Mesendoderm (in vitro differentiated cells): ENCODE results near the gene NLRP4. TPM values are rescaled to one million over a fixed set of nuclear protein-coding genes. Genes with fewer than 3 reads are reported as not detected.
A peak's percentile ranks its signal among the peaks of the same experiment; 100 is the strongest.

Experiments used
- DNase-seq: peaks from one replicate; pipeline ENCODE4 v3.0.0; 2013
- H2AK5ac ChIP-seq: 2 replicates; pipeline ENCODE4 v1.6.1; 2013; ENCODE audit warnings: low read length, inconsistent platforms
- H2BK120ac ChIP-seq: 2 replicates; pipeline ENCODE4 v1.6.1; 2013; ENCODE audit warnings: low read depth, mild to moderate bottlenecking, low read length, moderate library complexity, mixed read lengths
- H2BK15ac ChIP-seq: replicated peaks from 2 replicates; pipeline ENCODE4 v1.6.1; 2013; ENCODE audit warnings: low read depth, mild to moderate bottlenecking, moderate library complexity
- H2BK5ac ChIP-seq: 2 replicates; pipeline ENCODE4 v1.6.1; 2013; ENCODE audit warnings: low read length, inconsistent platforms
- H3K18ac ChIP-seq: 2 replicates; pipeline ENCODE4 v1.6.1; 2013; ENCODE audit warnings: mild to moderate bottlenecking, low read length, mixed read lengths
- H3K23ac ChIP-seq: one replicate; pipeline ENCODE4 v1.6.1; 2013; ENCODE audit warnings: low read length
- H3K27ac ChIP-seq: 2 replicates; pipeline ENCODE4 v1.5.1; 2013; ENCODE audit warnings: low read depth, mild to moderate bottlenecking, inconsistent platforms, low read length, moderate library complexity
- H3K27me3 ChIP-seq: 2 replicates; pipeline ENCODE4 v1.6.1; 2013; ENCODE audit warnings: low read length, control low read depth, mild to moderate bottlenecking, inconsistent platforms; ENCODE audit not compliant: insufficient read depth, poor library complexity
- H3K36me3 ChIP-seq: 2 replicates; pipeline ENCODE4 v1.6.1; 2013; ENCODE audit warnings: low read length, inconsistent platforms; ENCODE audit not compliant: control insufficient read depth, insufficient read depth
- H3K4ac ChIP-seq: one replicate; pipeline ENCODE4 v1.6.1; 2013; ENCODE audit warnings: low read depth, mild to moderate bottlenecking, low read length, moderate library complexity
- H3K4me1 ChIP-seq: 2 replicates; pipeline ENCODE4 v1.6.1; 2013; ENCODE audit warnings: low read depth, low read length, inconsistent platforms; ENCODE audit not compliant: control insufficient read depth
- H3K4me2 ChIP-seq: 2 replicates; pipeline ENCODE4 v1.6.1; 2013; ENCODE audit warnings: low read length
- H3K4me3 ChIP-seq: 2 replicates; pipeline ENCODE4 v1.5.1; 2013; ENCODE audit warnings: mild to moderate bottlenecking, low read length
- H3K56ac ChIP-seq: one replicate; pipeline ENCODE4 v1.6.1; 2013; ENCODE audit warnings: low read length
- H3K79me1 ChIP-seq: 2 replicates; pipeline ENCODE4 v1.6.1; 2013; ENCODE audit warnings: low read length, inconsistent platforms
- H3K79me2 ChIP-seq: 2 replicates; pipeline ENCODE4 v1.6.1; 2013; ENCODE audit warnings: mild to moderate bottlenecking, low read length; ENCODE audit not compliant: control insufficient read depth, insufficient read depth
- H3K9ac ChIP-seq: 2 replicates; pipeline ENCODE4 v1.6.1; 2013; ENCODE audit warnings: low read length, inconsistent platforms
- H4K5ac ChIP-seq: one replicate; pipeline ENCODE4 v1.6.1; 2013; ENCODE audit warnings: low read length
- H4K8ac ChIP-seq: one replicate; pipeline ENCODE4 v1.6.1; 2013; ENCODE audit warnings: low read depth, mild to moderate bottlenecking, control low read depth, low read length, moderate library complexity
- WGBS: extraction: QIAGEN DNeasy Blood & Tissue Kit; methylation state at CpG from one replicate; pipeline ENCODE4 v1.1.7; 2013; ENCODE audit warnings: low lambda C conversion rate, missing lambda C conversion rate; ENCODE audit not compliant: insufficient coverage; ENCODE audit errors: extremely low coverage; 5-methylcytosine and 5-hydroxymethylcytosine counted together
- polyA plus RNA-seq, 2 experiments: library from polyadenylated mRNA; stranded (reverse); fragments of 200-250 nt; gene quantifications; one replicate each; pipeline ENCODE4 v1.2.3, GENCODE V29; 2013

Gene NLRP4, protein sequence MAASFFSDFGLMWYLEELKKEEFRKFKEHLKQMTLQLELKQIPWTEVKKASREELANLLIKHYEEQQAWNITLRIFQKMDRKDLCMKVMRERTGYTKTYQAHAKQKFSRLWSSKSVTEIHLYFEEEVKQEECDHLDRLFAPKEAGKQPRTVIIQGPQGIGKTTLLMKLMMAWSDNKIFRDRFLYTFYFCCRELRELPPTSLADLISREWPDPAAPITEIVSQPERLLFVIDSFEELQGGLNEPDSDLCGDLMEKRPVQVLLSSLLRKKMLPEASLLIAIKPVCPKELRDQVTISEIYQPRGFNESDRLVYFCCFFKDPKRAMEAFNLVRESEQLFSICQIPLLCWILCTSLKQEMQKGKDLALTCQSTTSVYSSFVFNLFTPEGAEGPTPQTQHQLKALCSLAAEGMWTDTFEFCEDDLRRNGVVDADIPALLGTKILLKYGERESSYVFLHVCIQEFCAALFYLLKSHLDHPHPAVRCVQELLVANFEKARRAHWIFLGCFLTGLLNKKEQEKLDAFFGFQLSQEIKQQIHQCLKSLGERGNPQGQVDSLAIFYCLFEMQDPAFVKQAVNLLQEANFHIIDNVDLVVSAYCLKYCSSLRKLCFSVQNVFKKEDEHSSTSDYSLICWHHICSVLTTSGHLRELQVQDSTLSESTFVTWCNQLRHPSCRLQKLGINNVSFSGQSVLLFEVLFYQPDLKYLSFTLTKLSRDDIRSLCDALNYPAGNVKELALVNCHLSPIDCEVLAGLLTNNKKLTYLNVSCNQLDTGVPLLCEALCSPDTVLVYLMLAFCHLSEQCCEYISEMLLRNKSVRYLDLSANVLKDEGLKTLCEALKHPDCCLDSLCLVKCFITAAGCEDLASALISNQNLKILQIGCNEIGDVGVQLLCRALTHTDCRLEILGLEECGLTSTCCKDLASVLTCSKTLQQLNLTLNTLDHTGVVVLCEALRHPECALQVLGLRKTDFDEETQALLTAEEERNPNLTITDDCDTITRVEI
- polyA plus RNA-seq (2013, experiment 1 of 2), result not detected
- not detected for polyA plus RNA-seq (2013, experiment 2 of 2)

DNA sequence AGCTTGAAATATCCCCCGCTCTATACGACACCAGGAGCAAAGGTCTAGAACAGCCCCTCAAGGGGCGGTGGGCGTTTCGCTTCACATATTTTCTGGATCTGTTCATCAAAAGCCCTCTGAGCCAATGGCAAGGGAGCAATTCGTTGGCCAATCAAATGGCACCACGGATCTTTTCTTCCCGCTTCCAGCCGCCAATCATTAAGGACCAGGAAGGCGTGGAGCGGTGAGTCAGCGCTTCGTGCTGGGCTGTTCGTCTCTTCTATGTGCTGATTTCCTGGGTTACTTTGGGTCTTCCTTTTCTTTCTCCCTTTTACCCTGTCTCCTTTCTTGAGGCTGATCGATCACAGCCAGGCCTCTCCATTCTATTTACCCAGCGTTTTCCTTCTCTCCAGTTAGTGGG is at the start of gene NLRP4:
TSS of gene NLRP4 (plus strand) at position 201 of the 400 bp plus-strand sequence. CDS start 15,541 bp downstream, outside the sequence.
- Histone ChIP-seq H3K27ac (no peak within 1 kb of the TSS), H3K23ac (no peak within 1 kb of the TSS), H3K4me2 (no peak within 1 kb of the TSS), H2BK5ac (no peak within 1 kb of the TSS), H2AK5ac (no peak within 1 kb of the TSS), H3K56ac (no peak within 1 kb of the TSS), H4K8ac (no peak within 1 kb of the TSS), H3K4me3 (no peak within 1 kb of the TSS), H3K18ac (no peak within 1 kb of the TSS), H3K4me1 (no peaks in the 10 kb centered on the region), H2BK120ac (no peak within 1 kb of the TSS), H3K36me3 (no peaks in the 10 kb centered on the region), H3K4ac (no peak within 1 kb of the TSS), H3K9ac (no peak within 1 kb of the TSS), H4K5ac (no peak within 1 kb of the TSS), H3K27me3 (no peaks in the 10 kb centered on the region), H3K79me2 (no peaks in the 10 kb centered on the region), H2BK15ac (no peak within 1 kb of the TSS), H3K79me1 (no peaks in the 10 kb centered on the region)
- no peak for DNase-seq
- WGBS, result no CpG with 5 or more reads among the region's 16 CpGs

DNA sequence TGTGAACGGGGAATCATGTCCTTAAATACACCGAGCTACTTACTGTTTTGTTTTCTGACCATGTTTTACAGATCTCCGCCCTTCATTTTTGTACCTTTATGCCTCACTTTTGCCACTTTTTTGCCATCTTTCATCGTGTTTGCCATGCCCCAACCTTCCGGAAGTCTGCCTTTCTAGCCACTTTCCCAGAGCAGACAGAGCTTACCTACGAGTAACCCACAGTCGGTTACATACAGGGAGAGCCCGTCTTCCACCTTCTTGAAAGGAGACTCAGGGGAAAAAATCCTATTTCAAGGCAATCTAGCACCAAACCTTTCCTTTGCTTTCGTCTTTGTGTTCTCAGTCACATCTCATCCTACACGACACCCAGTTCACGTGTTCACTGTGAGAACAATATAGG is 41.3 kb upstream of the NLRP4 start:
- no peak overlapping the region for H3K4me3 ChIP-seq
- no peaks in the 10 kb centered on the region for H3K36me3 ChIP-seq
- no peak overlapping the region for H3K18ac ChIP-seq
- no peak overlapping the region for H3K4ac ChIP-seq
- H3K56ac ChIP-seq, result no peak overlapping the region
- H3K23ac ChIP-seq, result no peak overlapping the region
- WGBS, result no CpG with 5 or more reads among the region's 11 CpGs
- H3K9ac ChIP-seq, result no peak overlapping the region
- H2AK5ac ChIP-seq, result no peak overlapping the region
- no peaks in the 10 kb centered on the region for H3K79me1 ChIP-seq
- no peak overlapping the region for H2BK15ac ChIP-seq
- no peak overlapping the region for H3K4me2 ChIP-seq
- no peaks in the 10 kb centered on the region for H3K27me3 ChIP-seq
- H2BK5ac ChIP-seq, result no peak overlapping the region
- no peak for DNase-seq
- H2BK120ac ChIP-seq, result no peak overlapping the region
- H3K79me2 ChIP-seq, result no peaks in the 10 kb centered on the region
- H4K8ac ChIP-seq, result no peak overlapping the region
- H4K5ac ChIP-seq, result no peak overlapping the region
- no peak overlapping the region for H3K27ac ChIP-seq
- H3K4me1 ChIP-seq, result no peaks in the 10 kb centered on the region

DNA sequence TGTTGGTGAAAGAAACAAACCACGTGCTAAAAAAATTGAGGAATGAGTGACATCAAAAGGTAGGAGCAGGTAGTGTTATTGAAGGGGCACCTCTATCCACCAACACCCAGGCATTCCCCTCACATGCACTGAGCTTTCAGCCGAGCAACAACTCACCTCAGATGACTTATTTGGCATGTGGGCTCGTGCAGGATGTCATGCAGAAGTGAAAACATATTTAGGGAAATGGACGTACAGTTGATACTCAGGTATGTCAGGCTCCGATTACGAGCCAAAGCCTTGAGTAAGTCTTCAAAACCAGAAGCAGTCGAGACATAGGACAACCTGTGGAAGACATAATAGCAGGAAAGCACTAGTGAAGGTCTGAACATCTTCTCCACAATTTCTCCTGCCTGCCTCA is 34.9 kb upstream of the NLRP4 start:
- H2BK120ac ChIP-seq, result no peak overlapping the region
- no peak overlapping the region for H4K5ac ChIP-seq
- no peak overlapping the region for H2AK5ac ChIP-seq
- H3K79me1 ChIP-seq, result no peaks in the 10 kb centered on the region
- no peak for DNase-seq
- H3K4ac ChIP-seq, result no peak overlapping the region
- no peak overlapping the region for H4K8ac ChIP-seq
- WGBS, result no CpG with 5 or more reads among the region's 7 CpGs
- no peak overlapping the region for H3K9ac ChIP-seq
- H3K27me3 ChIP-seq, result no peaks in the 10 kb centered on the region
- no peak overlapping the region for H2BK5ac ChIP-seq
- H3K79me2 ChIP-seq, result no peaks in the 10 kb centered on the region
- no peak overlapping the region for H2BK15ac ChIP-seq
- no peak overlapping the region for H3K18ac ChIP-seq
- H3K4me3 ChIP-seq, result no peak overlapping the region
- H3K23ac ChIP-seq, result no peak overlapping the region
- no peaks in the 10 kb centered on the region for H3K4me1 ChIP-seq
- H3K56ac ChIP-seq, result no peak overlapping the region
- no peak overlapping the region for H3K27ac ChIP-seq
- no peaks in the 10 kb centered on the region for H3K36me3 ChIP-seq
- no peak overlapping the region for H3K4me2 ChIP-seq

DNA sequence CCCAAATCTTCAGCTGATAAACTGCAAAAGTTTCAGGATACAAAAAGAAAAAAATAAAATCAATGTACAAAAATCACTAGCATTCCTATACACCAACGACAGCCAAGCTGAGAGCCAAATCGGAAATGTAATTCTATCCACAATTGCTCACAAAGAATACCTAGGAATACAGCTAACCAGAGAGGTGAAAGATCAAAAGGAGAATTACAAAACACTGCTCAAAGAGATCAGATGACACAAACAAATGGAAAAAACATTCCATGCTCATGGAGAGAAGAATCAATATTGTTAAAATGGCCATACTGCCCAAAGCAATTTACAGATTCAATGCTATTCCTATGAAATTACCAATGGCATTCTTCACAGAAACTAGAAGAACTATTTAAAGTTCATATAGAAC is 34.1 kb upstream of the NLRP4 start:
- Histone ChIP-seq H2AK5ac (no peak overlapping the region), H3K23ac (no peak overlapping the region), H2BK15ac (no peak overlapping the region), H3K4ac (no peak overlapping the region), H3K56ac (no peak overlapping the region), H4K5ac (no peak overlapping the region), H3K4me1 (no peaks in the 10 kb centered on the region), H3K79me1 (no peaks in the 10 kb centered on the region), H2BK5ac (no peak overlapping the region), H2BK120ac (no peak overlapping the region), H4K8ac (no peak overlapping the region), H3K27me3 (no peaks in the 10 kb centered on the region), H3K36me3 (no peaks in the 10 kb centered on the region), H3K4me2 (no peak overlapping the region), H3K79me2 (no peaks in the 10 kb centered on the region), H3K4me3 (no peak overlapping the region), H3K27ac (no peak overlapping the region), H3K9ac (no peak overlapping the region), H3K18ac (no peak overlapping the region)
- DNase-seq, result no peak
- no CpG with 5 or more reads among the region's 2 CpGs for WGBS

DNA sequence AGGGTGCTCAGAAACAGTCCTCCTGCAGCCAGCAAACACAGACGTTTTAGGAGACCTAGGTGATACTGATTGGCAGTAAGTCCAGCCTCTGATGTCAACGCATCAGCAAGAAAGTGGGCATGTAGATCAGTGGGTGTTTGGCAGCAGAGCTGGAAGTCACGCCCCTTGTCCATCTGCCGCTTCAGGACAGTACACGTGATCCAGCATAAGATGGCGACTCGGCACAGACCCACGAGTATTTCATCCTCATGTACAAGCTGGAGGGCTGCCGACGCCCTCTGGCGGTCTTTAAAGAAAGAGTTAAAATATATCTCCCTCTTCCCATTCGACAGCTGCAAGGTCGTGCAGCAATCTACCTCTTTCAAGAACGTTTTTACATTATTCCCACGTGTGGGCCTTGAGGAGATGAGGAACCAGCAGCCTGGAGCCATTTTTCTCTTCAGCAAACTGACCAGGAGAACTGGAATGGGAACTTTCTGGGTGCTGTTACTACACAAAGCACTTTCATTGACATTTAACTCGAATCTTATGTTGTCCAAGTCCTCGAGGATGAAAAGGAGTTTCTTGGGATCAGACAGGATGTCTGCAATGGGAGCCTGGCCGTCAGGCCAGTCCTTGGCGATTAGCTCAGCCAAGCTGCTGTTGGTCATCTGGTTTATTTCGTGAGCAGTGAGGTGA is 26.8 kb upstream of the NLRP4 start:
- Histone ChIP-seq H3K4me3 (no peak overlapping the region), H3K27me3 (no peaks in the 10 kb centered on the region), H3K79me1 (no peaks in the 10 kb centered on the region), H3K79me2 (no peaks in the 10 kb centered on the region), H3K23ac (no peak overlapping the region), H3K9ac (no peak overlapping the region), H2BK120ac (no peak overlapping the region), H3K4ac (no peak overlapping the region), H3K4me1 (no peaks in the 10 kb centered on the region), H3K36me3 (no peaks in the 10 kb centered on the region), H4K8ac (no peak overlapping the region), H3K27ac (no peak overlapping the region), H2BK15ac (no peak overlapping the region), H3K56ac (no peak overlapping the region), H3K18ac (no peak overlapping the region), H2AK5ac (no peak overlapping the region), H4K5ac (no peak overlapping the region), H2BK5ac (no peak overlapping the region), H3K4me2 (no peak overlapping the region)
- peak; percentile 67 for DNase-seq
- WGBS, result no CpG with 5 or more reads among the region's 20 CpGs
